NCI-H226 (cell line): Measurements from ENCODE around the gene RPAP3.
A peak's percentile ranks its signal among the peaks of the same experiment; 100 is the strongest.
"Not testable (repeated sequence)": the region's sequence is repeated elsewhere in the genome, so short reads cannot be mapped to it uniquely, and the experiment has no call there.

ENCODE experiments used
- DNase-seq: peaks from one replicate; pipeline ENCODE4 v3.0.0-alpha.2; 2015

RPAP3 gene

DNA sequence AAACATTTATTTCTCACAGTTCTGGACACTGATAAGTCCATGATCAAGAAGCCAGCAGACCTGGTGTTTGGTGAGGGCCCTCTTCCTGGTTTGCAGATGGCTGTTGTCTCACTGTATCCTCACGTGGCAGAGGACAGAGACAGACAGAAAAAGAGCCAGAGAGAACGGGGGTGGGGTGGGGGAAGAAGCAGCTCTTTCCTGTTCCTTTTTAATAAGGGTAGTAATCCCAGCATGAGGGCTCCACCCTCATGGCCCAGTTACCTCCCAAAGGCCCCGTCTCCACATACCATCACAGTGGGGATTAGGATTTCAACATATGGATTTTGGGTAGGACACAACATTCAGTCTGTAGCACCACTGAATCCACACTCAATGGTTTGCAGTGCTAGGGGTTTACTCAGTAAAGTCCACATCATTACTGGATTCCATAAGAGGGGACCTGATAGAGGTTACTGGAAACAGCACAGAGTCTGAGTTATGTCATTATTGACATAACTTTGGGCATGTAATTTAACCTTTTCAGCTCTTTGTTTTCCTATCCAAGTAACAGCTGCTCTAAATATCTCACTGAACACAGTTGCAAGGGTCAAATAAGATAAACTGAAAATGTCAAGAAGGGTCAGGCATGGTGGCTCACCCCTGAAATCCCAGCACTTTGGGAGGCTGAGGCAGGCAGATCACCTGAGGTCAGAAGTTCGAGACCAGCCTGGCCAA is 53.2 kb downstream of the RPAP3 start:
- DNase-seq: no peak

DNA sequence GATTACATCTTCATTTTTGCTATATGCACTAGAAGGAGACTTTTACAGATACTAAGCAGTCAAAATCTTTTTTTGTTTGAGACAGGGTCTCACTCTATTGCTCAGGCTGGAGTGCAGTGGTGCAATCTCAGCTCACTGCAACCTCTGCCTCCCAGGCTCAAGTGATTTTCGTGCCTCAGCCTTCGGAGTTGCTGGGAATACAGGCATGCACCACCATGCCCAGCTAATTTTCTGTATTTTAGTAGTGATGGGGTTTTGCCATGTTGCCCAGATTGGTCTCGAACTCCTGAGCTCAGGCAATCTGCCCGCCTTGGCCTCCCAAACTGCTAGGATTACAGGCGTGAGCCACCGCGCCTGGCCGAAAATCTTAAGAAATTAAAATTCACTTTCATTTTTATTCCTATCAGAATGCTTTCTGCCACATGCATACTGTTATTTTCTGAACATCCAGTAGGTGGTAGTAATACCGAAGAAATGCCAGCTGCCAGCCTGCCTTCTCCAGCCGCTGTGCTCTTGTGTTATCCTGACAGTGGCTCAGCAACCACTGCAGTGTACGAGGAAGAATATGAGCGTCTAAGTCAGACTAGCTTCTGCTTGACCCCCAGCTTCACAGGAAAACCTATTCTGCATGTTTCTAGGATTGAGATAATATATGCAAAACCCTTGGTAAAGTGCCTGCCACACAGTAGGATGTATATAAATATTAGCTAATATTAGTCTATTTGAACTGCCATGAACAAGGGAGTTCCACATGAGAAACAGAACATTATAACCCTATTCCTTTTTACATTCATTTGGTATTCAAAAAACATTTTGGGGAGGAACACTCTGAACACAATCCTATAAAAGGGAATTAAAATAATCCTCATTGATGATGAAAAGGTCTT is 54.2 kb downstream of the RPAP3 start:
- peak; percentile 50 for DNase-seq

DNA sequence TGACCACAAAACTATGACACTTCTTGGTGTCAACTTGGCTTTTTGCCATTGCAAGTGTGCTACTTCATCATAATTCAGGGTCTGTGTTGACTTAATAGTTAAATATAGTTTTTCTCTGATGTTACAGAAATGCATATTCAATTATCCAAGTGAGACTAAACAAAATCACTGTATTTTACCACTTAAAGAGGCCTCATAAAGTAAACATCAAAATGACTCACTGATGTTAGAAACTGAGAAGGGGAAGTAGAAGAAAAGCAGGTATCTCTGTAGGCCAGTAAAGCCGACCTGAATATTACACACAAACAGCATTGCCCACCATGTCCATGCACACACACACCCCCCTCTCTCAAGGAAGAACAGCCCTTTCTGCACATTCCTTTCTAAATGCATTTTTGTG is 55.4 kb downstream of the RPAP3 start:
- DNase-seq: no peak

DNA sequence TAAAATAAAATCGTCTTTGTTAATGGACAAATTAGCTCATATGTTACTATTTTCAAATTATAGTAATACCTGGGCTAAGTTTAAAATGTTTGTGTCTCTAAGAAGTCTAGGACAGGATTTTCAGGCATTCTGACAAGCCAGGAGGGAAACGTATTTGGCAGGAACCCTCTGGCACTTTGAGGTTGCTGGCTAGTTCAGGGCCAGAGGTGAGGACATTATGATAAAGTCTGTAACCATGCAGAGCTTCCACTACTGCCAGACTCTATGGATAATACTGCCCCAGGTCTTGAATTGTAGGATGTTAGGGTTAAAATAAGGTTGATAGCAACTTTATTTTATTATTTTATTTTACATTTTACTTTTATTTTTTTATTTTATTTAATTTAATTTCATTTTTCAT is 56.4 kb downstream of the RPAP3 start:
- no peak for DNase-seq

DNA sequence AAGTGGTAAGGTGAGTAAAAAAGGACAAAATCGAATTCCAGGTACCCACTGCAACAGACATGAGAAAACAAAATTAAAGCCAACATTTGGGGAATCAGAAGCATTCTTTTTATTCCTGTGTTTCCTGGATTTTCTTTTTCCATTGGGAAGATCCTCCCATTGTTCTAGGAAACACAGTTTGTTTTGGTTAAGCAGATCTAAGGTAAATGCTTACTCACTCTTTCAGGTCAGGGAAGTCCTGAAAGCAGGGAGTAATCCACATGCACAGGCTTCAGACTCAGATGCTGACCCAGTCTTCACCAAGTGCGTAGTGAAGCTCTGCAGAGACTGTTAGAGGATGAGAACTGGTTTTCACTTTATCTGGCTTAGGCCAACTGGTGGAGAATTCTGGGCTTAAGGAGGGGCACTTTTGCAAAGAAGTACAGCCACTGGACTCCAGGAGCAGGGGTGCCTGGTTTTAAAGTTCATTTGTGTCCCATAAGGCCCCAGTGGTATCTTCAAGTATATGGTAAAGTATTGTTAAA is 57.7 kb downstream of the RPAP3 start:
- no peak for DNase-seq

DNA sequence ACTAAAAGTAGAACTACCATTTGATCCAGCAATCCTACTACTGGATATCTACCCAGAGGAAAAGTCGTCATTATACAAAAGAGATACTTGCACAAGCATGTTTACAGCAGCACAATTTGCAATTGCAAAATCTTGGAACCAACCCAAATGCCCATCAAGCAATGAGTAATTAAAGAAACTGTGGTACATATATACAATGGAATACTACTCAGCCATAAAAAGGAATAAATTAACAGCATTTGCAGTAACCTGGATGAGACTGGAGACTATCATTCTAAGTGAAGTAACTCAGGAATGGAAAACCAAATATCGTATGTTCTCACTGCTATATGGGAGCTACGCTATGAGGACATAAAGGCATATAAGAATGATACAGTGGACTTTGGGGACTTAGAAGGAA is 63.5 kb downstream of the RPAP3 start:
- not testable (repeated sequence) for DNase-seq

DNA sequence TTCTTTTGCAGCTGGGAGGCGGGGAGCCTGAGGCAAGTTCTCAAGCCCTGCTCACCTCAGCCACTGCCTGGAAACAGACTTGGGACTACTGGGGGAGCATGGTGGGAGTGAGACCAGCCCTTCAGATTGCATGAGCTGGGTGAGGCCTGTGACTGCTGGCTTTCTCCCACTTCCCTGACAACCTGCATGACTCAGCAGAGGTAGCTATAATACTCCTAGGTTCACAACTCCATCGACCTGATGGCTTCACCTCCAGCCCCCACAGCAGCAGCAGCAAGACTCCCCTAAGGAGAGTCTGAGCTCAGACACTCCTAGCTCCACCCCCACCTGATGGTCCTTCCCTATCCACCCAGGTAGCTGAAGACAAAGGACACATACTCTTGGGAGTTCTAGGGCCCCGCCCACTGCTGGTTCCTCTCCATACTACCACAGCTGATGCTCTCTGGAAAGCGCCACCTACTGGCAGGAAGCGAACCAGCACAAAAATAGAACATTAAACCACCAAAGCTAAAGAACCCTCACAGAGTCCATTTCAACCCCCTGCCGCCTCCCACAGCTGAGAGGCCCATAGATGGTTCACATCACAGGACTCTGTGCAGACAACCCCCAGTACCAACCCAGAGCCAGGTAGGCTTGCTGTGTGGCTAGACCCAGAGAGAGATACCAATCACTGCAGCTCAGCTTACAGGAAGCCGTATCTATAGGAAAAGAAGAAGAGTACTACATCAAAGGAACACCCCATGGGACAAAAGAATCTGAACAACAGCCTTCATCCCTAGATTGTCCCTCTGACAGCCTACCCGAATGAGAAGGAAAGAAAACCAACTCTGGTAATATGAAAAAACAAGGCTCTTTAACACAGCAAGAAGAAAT is 68.7 kb downstream of the RPAP3 start:
- DNase-seq: peak; percentile 60

DNA sequence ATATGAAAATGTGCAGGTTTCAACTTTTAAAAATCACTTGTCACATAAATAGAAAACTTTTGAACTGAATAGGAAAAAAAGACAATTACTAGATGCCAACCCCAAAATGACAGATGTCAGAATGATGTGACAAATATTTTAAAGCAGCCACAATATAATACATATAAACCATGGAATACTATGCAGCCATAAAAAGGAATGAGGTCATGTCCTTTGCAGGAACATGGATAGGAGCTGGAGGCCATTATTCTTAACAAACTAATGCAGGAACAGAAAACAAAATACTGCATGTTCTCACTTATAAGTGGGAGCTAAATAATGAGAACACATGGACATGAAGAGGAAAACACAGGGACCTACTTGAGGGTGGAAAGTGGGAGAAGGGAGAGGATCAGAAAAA is 70.1 kb downstream of the RPAP3 start:
- not testable (repeated sequence) for DNase-seq

DNA sequence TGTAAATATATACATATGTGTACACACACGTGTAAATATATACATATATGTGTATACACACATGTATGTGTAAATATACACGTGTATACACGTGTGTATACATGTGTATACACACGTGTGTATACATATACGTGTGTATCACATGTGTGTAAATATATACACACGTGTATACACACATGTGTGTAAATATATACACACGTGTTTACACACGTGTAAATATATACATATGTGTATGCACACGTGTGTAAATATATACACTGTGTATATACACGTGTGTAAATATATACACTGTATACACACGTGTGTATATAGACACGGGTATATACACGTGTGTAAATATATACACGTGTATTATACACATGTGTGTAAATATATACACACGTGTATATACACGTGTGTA is 71.7 kb downstream of the RPAP3 start:
- no peak for DNase-seq

DNA sequence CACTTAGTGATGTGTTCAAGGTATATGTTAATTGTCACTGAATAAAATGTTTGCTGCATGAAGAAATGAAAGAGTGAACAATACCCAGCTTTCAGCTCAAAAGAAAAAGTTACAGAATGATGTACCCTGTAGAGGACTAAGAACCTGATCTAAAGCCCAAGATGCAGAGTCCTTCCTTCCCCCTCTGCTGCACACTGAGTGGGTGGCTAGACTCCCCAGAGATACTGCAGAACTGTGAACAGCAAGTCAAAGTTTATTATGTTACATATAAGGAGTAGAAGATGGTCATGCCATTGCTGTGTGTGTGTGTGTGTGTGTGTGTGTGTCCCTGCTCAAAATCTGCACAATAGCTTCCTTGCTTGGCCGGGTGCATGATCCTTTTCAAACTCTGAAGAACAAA is 83.9 kb downstream of the RPAP3 start:
- no peak for DNase-seq

DNA sequence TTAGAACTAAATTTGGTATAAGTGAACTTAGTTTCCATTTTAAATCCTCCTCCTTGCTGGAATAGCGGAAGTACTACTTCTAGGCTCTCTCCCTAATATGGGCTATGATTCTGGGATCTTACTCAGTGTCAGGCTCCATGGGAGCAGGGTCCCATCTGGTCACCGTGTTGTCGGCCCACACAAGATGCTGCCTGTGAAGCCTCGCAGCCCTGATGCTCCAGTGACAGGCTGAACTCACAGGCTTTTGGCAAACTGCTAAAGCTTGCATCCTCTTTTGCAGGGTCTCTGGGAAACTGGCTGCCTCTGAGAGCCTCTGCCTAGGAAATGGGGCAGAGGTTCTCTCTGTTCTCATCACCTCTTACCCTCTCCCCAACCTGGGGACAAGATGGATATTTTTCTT is 88.4 kb downstream of the RPAP3 start:
- no peak for DNase-seq

DNA sequence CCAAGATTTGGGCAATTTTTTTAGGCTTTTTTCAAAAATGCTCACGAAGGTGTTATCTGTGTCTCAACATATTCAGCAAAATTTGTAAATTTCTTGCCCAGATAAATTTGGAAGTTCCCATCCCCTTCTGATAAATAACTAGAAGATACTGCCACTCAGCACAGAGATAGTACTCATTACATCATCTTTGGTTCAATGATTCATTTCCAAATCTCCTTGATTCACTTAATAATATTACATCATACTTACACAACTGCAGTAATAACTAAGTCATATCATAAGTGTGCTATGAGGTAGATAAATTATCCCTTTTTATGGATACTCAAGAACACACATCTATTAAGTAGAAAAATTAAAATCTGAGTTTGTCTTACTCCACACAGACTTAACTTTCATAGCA is 89.4 kb downstream of the RPAP3 start:
- peak; percentile 46 for DNase-seq

DNA sequence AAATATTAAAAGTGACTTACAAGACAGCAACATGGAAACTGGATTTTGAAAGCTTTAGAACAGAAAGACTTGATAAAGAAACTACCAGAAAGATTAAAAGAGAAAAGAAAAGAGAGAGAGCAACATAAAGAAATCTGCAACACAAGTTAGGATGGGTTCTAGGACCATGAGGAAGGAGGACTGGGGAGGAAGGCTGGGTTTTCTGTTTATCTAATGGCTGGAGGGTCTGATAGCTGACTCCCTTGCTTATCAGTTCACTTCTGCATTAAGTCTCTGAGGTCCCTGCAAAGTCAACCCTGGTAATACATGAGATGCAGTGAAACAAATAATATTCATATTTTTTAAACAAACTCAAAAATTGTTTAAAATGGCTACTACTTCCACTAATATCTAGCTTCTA is 90.1 kb downstream of the RPAP3 start:
- no peak for DNase-seq

DNA sequence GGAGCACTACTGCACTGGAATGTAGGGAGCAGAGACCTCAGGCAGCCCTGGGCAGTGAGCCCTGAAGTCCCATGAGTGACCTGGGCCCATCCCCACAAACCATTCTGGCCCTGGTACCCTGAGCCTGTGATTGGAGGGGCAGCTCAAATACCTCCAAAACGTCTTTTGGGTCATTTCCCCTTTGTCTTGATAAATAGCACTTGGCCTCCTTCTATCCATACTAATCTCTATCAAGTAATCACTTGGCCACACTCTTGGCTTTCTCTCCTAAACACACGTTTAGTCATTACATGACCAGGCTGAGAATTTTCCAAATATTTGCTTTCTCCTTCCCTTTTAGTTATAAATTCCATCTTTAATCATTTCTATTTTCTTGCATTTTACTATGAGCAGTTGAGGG is 91.3 kb downstream of the RPAP3 start:
- DNase-seq: no peak

DNA sequence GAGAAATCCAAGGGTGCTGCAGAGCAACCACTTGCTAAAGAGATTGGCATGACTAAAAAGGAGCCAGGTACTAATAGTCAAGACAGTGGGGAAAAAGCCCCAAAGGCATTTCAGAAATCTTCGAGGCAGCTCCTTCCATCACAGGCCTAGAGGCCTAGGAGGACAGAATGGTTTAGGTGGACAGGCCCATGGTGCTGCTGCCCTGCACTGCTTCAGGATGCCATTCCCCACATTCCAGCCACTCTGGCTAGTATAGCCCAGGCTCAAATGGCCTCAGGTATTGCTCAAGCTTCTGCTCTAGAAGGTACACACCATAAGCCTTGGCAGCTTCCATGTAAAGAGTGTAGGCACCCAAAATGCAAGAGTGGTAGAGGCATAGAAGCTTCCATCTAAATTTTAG is 92.9 kb downstream of the RPAP3 start:
- DNase-seq: no peak

DNA sequence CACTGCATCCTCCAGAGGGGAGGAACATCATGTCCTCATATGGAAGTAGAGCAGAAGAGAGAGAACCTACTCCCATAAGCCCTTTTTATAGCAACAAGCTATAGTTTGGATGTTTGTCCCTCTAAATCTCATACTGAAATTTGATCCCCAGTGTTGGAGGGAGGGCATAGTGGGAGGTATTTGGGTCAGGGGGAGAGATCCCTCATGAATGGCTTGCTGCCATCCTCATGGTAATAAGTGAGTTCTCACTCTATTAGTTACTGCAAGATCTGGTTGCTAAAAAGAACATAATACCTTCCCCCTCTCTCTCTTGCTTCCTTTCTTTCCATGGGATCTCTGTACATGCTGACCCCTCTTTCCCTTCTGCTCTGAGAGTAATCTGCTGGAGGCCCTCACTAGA is 93.9 kb downstream of the RPAP3 start:
- no peak for DNase-seq
